ENCODE measurements around the gene NDUFA13. TPM values are rescaled to one million over a fixed set of nuclear protein-coding genes. Genes with fewer than 3 reads are reported as not detected.

Gene NDUFA13
- total RNA-seq, 1 donor from 2014 or later, result 47.9 TPM

DNA sequence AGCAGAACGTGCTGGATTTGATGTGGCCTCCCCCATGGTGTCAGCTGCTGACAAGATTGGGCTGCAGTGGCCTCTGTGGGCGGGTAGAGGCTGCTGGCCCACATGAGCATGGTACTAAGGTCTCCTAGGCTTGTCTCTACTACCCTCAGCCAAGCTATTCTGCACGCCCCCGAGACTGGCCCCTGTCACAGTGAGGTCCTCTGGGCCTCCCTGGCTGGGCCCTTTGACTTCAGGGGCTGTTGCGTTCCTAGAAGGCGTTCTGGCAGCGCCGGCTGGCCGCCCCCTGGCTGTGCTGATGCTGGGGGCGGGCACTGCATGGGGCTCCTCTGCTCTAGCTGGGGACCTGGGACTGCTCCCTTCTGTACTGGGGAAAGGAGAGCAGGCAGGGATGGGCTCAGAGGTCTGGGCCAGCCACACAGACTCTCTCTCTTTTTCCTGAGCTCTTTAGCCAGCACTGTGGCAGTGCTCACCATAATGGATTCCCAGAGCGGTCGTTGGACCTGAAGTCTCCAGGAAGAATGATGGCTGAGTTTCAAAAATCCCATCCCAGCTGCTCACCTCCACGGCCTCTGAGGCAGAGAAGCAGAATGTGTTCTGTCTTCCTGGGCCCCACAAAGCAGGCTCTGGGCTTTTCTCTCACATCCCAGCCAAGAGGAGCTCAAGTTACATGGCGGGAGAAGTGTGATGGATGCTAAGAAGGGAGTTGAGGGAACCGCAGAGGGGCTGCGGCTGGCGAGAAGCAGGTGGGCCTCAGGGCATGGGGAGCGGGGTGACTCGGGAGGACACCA is 33.0 kb upstream of the NDUFA13 start:
- no peak overlapping the region for H3K27ac ChIP-seq
- intact Hi-C loops (cut with DNase I), result loop anchor here (10.0 kb wide), 1 partner anchor 78 kb away; the partner anchor contains the start of gene GATAD2A

GRCh38 chr19:19485161-19485997 is 30.6 kb upstream of the NDUFA13 start:
- Histone ChIP-seq H3K4me1 (peaks cover 61% of the 10 kb centered on the region), H3K27ac (no peak overlapping the region), H3K9me3 (no peaks in the 10 kb centered on the region), H3K4me3 (no peak overlapping the region), H3K27me3 (no peaks in the 10 kb centered on the region), H3K36me3 (peaks cover 0 to 7% of the 10 kb centered on the region in 2 donors)
- no peak for DNase-seq (ENCODE audit: extremely low spot score in 2 of 2)
- no peak for TF ChIP-seq POLR2AphosphoS5 (IDR thresholded peaks at IDR 0.05; ENCODE audit: insufficient read depth in 1 of 2, low read depth in 1 of 2)
- TF ChIP-seq, protein P1, sequence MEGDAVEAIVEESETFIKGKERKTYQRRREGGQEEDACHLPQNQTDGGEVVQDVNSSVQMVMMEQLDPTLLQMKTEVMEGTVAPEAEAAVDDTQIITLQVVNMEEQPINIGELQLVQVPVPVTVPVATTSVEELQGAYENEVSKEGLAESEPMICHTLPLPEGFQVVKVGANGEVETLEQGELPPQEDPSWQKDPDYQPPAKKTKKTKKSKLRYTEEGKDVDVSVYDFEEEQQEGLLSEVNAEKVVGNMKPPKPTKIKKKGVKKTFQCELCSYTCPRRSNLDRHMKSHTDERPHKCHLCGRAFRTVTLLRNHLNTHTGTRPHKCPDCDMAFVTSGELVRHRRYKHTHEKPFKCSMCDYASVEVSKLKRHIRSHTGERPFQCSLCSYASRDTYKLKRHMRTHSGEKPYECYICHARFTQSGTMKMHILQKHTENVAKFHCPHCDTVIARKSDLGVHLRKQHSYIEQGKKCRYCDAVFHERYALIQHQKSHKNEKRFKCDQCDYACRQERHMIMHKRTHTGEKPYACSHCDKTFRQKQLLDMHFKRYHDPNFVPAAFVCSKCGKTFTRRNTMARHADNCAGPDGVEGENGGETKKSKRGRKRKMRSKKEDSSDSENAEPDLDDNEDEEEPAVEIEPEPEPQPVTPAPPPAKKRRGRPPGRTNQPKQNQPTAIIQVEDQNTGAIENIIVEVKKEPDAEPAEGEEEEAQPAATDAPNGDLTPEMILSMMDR (IDR thresholded peaks at IDR 0.05), result no peak
- TF ChIP-seq POLR2A (IDR thresholded peaks at IDR 0.05), result no peak
- intact Hi-C loops (cut with DNase I), result loop anchor here (10.0 kb wide), 1 partner anchor 81 kb away; the partner anchor contains the start of gene GATAD2A

More for the DNA sequence above, 33.0 kb upstream of the NDUFA13 start:
- DNase-seq (ENCODE audit: extremely low spot score in 2 of 2), result no peak
- Histone ChIP-seq H3K4me1 (peaks cover 37% of the 10 kb centered on the region), H3K27me3 (no peaks in the 10 kb centered on the region), H3K36me3 (peaks cover 0 to 7% of the 10 kb centered on the region in 2 donors), H3K4me3 (no peak overlapping the region), H3K9me3 (no peaks in the 10 kb centered on the region)
- TF ChIP-seq POLR2A (IDR thresholded peaks at IDR 0.05) (no peak), POLR2AphosphoS5 (IDR thresholded peaks at IDR 0.05; ENCODE audit: insufficient read depth in 1 of 2, low read depth in 1 of 2) (no peak)
- TF ChIP-seq, protein P1 (IDR thresholded peaks at IDR 0.05), result no peak

- intact Hi-C loops (cut with DNase I), result loop anchor here (10.0 kb wide), 1 partner anchor 81 kb away; the partner anchor contains the start of gene GATAD2A
- H3K27me3 ChIP-seq, result no peaks in the 10 kb centered on the region
- H3K36me3 ChIP-seq, result peaks cover 0 to 7% of the 10 kb centered on the region in 2 donors
- TF ChIP-seq POLR2AphosphoS5 (IDR thresholded peaks at IDR 0.05; ENCODE audit: insufficient read depth in 1 of 2, low read depth in 1 of 2) (no peak), POLR2A (IDR thresholded peaks at IDR 0.05) (no peak)
- TF ChIP-seq, protein P1 (IDR thresholded peaks at IDR 0.05), result no peak
- H3K27ac ChIP-seq, result no peak overlapping the region
- DNase-seq (ENCODE audit: extremely low spot score in 2 of 2), result no peak
- no peak overlapping the region for H3K4me3 ChIP-seq
- peaks cover 64% of the 10 kb centered on the region for H3K4me1 ChIP-seq
- no peaks in the 10 kb centered on the region for H3K9me3 ChIP-seq
Observed at GRCh38 chr19:19485998-19486290, 30.1 kb upstream of the NDUFA13 start.

- no peak for DNase-seq (ENCODE audit: extremely low spot score in 2 of 2)
- intact Hi-C loops (cut with DNase I), result loop anchor here (10.0 kb wide), 1 partner anchor 82 kb away; the partner anchor contains the start of gene GATAD2A
- peaks cover 0 to 6% of the 10 kb centered on the region in 2 donors for H3K36me3 ChIP-seq
- peaks cover 63% of the 10 kb centered on the region for H3K4me1 ChIP-seq
- H3K27me3 ChIP-seq, result no peaks in the 10 kb centered on the region
- no peak overlapping the region for H3K4me3 ChIP-seq
- H3K27ac ChIP-seq, result no peak overlapping the region
- H3K9me3 ChIP-seq, result no peaks in the 10 kb centered on the region
- TF ChIP-seq POLR2A (IDR thresholded peaks at IDR 0.05) (no peak), POLR2AphosphoS5 (IDR thresholded peaks at IDR 0.05; ENCODE audit: insufficient read depth in 1 of 2, low read depth in 1 of 2) (no peak)
- TF ChIP-seq, protein P1 (IDR thresholded peaks at IDR 0.05), result no peak
Observed at GRCh38 chr19:19486343-19487076, 29.5 kb upstream of the NDUFA13 start.
